GM12878 (cell line): Measurements from ENCODE around the gene INF2.

Experiments
- CEBPB ChIP-seq, 2 experiments: fragments of 150-350 bp in 1 of 2; IDR thresholded peaks; 2 replicates each; pipeline ENCODE4 v1.6.1; 2012 to 2014; ENCODE audit warnings: low read depth in 2 of 2, low read length in 2 of 2, borderline replicate concordance in 1 of 2, inconsistent platforms in 1 of 2
- RAD21 ChIP-seq: IDR thresholded peaks from 2 replicates; pipeline ENCODE4 v1.6.1; 2011; ENCODE audit warnings: mild to moderate bottlenecking, low read depth, low read length, moderate library complexity; ENCODE audit not compliant: insufficient read depth
- ZNF24 ChIP-seq: fragments of 450-650 bp; IDR thresholded peaks from 2 replicates; pipeline ENCODE4 v1.6.1; 2017; ENCODE audit warnings: antibody characterized with exemption, mild to moderate bottlenecking
- TF ChIP-seq, protein P1 (sequence below), 3 experiments: IDR thresholded peaks in 2 of 3; conservative IDR thresholded peaks in 1 of 3; 2 replicates each; pipeline ENCODE4 v1.5.1; 2011; ENCODE audit warnings: low read depth in 3 of 3, low read length in 3 of 3, mild to moderate bottlenecking in 3 of 3, control low read depth in 2 of 3, moderate library complexity in 2 of 3, inconsistent platforms in 1 of 3, mixed read lengths in 1 of 3; ENCODE audit not compliant: control insufficient read depth in 2 of 3, insufficient read depth in 1 of 3; ENCODE audit errors: extremely low read depth in 1 of 3
- TF ChIP-seq, protein P2 (sequence below): IDR thresholded peaks from 2 replicates; pipeline ENCODE4 v1.6.1; 2012; ENCODE audit warnings: mild to moderate bottlenecking, low read depth, low read length
- TF ChIP-seq, protein P3 (sequence below): IDR thresholded peaks from 2 replicates; pipeline ENCODE4 v1.6.1; 2011; ENCODE audit warnings: low read depth, low read length, improper control_type of control experiment, borderline replicate concordance

DNA sequence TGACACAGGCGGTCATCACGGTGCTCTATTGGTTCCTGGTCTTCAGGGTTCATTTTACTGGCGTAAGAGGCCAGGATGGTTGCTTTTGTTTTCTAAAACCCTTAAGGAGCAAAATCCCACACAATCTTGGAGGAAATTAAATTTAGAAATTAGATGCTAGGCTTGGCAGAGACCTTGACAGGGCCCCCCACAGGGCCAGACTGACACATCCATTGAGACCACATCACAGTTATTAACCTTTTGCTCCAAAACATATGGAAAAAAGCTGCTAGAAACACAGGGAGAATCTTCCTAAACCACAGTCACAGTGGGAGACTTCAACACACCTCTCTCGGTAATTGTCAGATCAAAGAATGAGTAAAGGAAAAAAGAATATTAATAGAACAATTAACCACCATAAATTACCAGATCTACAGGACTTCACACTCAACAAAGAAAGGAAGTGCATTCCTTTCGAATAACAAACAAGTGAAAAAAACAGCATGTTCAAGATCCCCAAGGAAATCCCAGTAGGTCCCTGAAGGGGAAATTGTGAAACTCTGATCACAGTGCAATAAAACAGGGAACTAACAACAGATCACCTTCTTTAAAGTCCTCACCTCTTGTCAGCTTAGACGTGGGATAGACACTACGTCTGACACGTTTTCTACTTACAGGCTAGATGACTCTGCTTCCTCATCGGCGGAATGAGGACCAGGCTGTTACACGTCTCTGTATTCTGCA, 44.6 kb upstream of the INF2 start:
- TF ChIP-seq, protein P1, sequence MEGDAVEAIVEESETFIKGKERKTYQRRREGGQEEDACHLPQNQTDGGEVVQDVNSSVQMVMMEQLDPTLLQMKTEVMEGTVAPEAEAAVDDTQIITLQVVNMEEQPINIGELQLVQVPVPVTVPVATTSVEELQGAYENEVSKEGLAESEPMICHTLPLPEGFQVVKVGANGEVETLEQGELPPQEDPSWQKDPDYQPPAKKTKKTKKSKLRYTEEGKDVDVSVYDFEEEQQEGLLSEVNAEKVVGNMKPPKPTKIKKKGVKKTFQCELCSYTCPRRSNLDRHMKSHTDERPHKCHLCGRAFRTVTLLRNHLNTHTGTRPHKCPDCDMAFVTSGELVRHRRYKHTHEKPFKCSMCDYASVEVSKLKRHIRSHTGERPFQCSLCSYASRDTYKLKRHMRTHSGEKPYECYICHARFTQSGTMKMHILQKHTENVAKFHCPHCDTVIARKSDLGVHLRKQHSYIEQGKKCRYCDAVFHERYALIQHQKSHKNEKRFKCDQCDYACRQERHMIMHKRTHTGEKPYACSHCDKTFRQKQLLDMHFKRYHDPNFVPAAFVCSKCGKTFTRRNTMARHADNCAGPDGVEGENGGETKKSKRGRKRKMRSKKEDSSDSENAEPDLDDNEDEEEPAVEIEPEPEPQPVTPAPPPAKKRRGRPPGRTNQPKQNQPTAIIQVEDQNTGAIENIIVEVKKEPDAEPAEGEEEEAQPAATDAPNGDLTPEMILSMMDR (IDR thresholded peaks at IDR 0.05 in 2 of 3, conservative IDR thresholded peaks at IDR 0.05 in 1 of 3; ENCODE audit: control insufficient read depth in 2 of 3, extremely low read depth in 1 of 3, insufficient read depth in 1 of 3, low read depth in 3 of 3, low read length in 3 of 3), result no peak
- TF ChIP-seq ZNF24 (no peak), CEBPB (IDR thresholded peaks at IDR 0.05; ENCODE audit: borderline replicate concordance in 1 of 2, low read depth in 2 of 2, low read length in 2 of 2) (no peak), RAD21 (no peak)
- TF ChIP-seq, protein P2, sequence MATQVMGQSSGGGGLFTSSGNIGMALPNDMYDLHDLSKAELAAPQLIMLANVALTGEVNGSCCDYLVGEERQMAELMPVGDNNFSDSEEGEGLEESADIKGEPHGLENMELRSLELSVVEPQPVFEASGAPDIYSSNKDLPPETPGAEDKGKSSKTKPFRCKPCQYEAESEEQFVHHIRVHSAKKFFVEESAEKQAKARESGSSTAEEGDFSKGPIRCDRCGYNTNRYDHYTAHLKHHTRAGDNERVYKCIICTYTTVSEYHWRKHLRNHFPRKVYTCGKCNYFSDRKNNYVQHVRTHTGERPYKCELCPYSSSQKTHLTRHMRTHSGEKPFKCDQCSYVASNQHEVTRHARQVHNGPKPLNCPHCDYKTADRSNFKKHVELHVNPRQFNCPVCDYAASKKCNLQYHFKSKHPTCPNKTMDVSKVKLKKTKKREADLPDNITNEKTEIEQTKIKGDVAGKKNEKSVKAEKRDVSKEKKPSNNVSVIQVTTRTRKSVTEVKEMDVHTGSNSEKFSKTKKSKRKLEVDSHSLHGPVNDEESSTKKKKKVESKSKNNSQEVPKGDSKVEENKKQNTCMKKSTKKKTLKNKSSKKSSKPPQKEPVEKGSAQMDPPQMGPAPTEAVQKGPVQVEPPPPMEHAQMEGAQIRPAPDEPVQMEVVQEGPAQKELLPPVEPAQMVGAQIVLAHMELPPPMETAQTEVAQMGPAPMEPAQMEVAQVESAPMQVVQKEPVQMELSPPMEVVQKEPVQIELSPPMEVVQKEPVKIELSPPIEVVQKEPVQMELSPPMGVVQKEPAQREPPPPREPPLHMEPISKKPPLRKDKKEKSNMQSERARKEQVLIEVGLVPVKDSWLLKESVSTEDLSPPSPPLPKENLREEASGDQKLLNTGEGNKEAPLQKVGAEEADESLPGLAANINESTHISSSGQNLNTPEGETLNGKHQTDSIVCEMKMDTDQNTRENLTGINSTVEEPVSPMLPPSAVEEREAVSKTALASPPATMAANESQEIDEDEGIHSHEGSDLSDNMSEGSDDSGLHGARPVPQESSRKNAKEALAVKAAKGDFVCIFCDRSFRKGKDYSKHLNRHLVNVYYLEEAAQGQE, result no peak
- TF ChIP-seq, protein P3, sequence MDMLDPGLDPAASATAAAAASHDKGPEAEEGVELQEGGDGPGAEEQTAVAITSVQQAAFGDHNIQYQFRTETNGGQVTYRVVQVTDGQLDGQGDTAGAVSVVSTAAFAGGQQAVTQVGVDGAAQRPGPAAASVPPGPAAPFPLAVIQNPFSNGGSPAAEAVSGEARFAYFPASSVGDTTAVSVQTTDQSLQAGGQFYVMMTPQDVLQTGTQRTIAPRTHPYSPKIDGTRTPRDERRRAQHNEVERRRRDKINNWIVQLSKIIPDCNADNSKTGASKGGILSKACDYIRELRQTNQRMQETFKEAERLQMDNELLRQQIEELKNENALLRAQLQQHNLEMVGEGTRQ, result no peak
